NCI-H2107 treated with DMSO at 0.1 percent for 48 hours (cell line): ENCODE data around the gene PLEKHG1.
A peak's percentile ranks its signal among the peaks of the same experiment; 100 is the strongest.

Source experiments
- DNase-seq: peaks from one replicate; lab custom pipeline; 2025; ENCODE audit not compliant: unreplicated experiment; lab: John Stamatoyannopoulos, UW

Gene PLEKHG1

GRCh38 chr6:150599199-150600009 lies at the start of gene PLEKHG1:
PLEKHG1 (plus strand) TSS chr6:150599885; CDS start chr6:150733682, 133,797 bp downstream.
- DNase-seq: no peak

- DNase-seq: no peak
Measured at GRCh38 chr6:150550244-150550643, 49.4 kb upstream of the PLEKHG1 start.

- DNase-seq: no peak
Measured at GRCh38 chr6:150557043-150557599, 42.6 kb upstream of the PLEKHG1 start.

GRCh38 chr6:150560004-150560883 lies 39.4 kb upstream of the PLEKHG1 start:
- no peak for DNase-seq

- no peak for DNase-seq
Measured at GRCh38 chr6:150560884-150561219, 38.8 kb upstream of the PLEKHG1 start.

- DNase-seq: peak; percentile 93
Measured at GRCh38 chr6:150565945-150566344, 33.7 kb upstream of the PLEKHG1 start.

GRCh38 chr6:150566486-150566885 lies 33.2 kb upstream of the PLEKHG1 start:
- DNase-seq: no peak

GRCh38 chr6:150567380-150567779 lies 32.3 kb upstream of the PLEKHG1 start:
- DNase-seq: peak; percentile 54

- DNase-seq: peak; percentile 50
Measured at GRCh38 chr6:150567823-150568383, 31.8 kb upstream of the PLEKHG1 start.

GRCh38 chr6:150568560-150568959 lies 31.1 kb upstream of the PLEKHG1 start:
- no peak for DNase-seq

- DNase-seq: no peak
Measured at GRCh38 chr6:150569161-150569560, 30.5 kb upstream of the PLEKHG1 start.

GRCh38 chr6:150573041-150573681 lies 26.5 kb upstream of the PLEKHG1 start:
- DNase-seq: no peak

GRCh38 chr6:150575836-150576235 lies 23.8 kb upstream of the PLEKHG1 start:
- DNase-seq: no peak

- DNase-seq: no peak
Measured at GRCh38 chr6:150576651-150577226, 22.9 kb upstream of the PLEKHG1 start.

GRCh38 chr6:150579611-150580010 lies 20.1 kb upstream of the PLEKHG1 start:
- DNase-seq: no peak

GRCh38 chr6:150580489-150580888 lies 19.2 kb upstream of the PLEKHG1 start:
- no peak for DNase-seq

GRCh38 chr6:150584065-150584464 lies 15.6 kb upstream of the PLEKHG1 start:
- DNase-seq: no peak

GRCh38 chr6:150584596-150584995 lies 15.1 kb upstream of the PLEKHG1 start:
- no peak for DNase-seq

GRCh38 chr6:150586850-150587359 lies 12.8 kb upstream of the PLEKHG1 start:
- no peak for DNase-seq

- no peak for DNase-seq
Measured at GRCh38 chr6:150587637-150588036, 12.0 kb upstream of the PLEKHG1 start.
